IPS DF 19.7 (cell line): ENCODE results near the gene KLHL17.

Experiments
- DNase-seq: peaks from one replicate; pipeline ENCODE4 v3.0.0-alpha.2; 2013; ENCODE audit warnings: low read depth, low spot score

Gene KLHL17

GRCh38 chr1:960363-961131 lies at the start of gene KLHL17:
Gene KLHL17, plus strand, starts transcription at chr1:960584. Its CDS starts 110 bp downstream, at chr1:960694.
- no peak for DNase-seq

- no peak for DNase-seq
Measured at GRCh38 chr1:910881-911721, 49.3 kb upstream of the KLHL17 start.

GRCh38 chr1:911875-912739 lies 48.3 kb upstream of the KLHL17 start:
- no peak for DNase-seq

- no peak for DNase-seq
Measured at GRCh38 chr1:912740-913301, 47.6 kb upstream of the KLHL17 start.

- DNase-seq: no peak
Measured at GRCh38 chr1:913491-914130, 46.8 kb upstream of the KLHL17 start.

GRCh38 chr1:914131-914890 lies 46.1 kb upstream of the KLHL17 start:
- DNase-seq: no peak

GRCh38 chr1:914891-915280 lies 45.5 kb upstream of the KLHL17 start:
- no peak for DNase-seq

- DNase-seq: no peak
Measured at GRCh38 chr1:915295-916172, 44.9 kb upstream of the KLHL17 start.

- no peak for DNase-seq
Measured at GRCh38 chr1:916173-917075, 44.0 kb upstream of the KLHL17 start.

GRCh38 chr1:917076-917459 lies 43.3 kb upstream of the KLHL17 start:
- DNase-seq: no peak

- DNase-seq: no peak
Measured at GRCh38 chr1:917466-918091, 42.8 kb upstream of the KLHL17 start.

GRCh38 chr1:918353-918752 lies 42.0 kb upstream of the KLHL17 start:
- no peak for DNase-seq

GRCh38 chr1:918843-919242 lies 41.5 kb upstream of the KLHL17 start:
- DNase-seq: no peak

GRCh38 chr1:919271-919872 lies 41.0 kb upstream of the KLHL17 start:
- no peak for DNase-seq

- no peak for DNase-seq
Measured at GRCh38 chr1:920010-920409, 40.4 kb upstream of the KLHL17 start.

- DNase-seq: no peak
Measured at GRCh38 chr1:920521-920920, 39.9 kb upstream of the KLHL17 start.

GRCh38 chr1:921011-921837 lies 39.2 kb upstream of the KLHL17 start:
- DNase-seq: no peak
